BLaER1 (cell line): ENCODE measurements around the gene RAPGEF4.
"Not testable (repeated sequence)": the region's sequence is repeated elsewhere in the genome, so short reads cannot be mapped to it uniquely, and the experiment has no call there.

Experiments
- H3K27ac ChIP-seq: shearing (Covaris generic); formaldehyde crosslinking; 2 replicates; pipeline ENCODE4 v1.8.1; 2022
- H3K27me3 ChIP-seq: shearing (Covaris generic); formaldehyde crosslinking; 2 replicates; pipeline ENCODE4 v1.8.1; 2022
- H3K36me3 ChIP-seq: shearing (Covaris generic); formaldehyde crosslinking; 2 replicates; pipeline ENCODE4 v1.8.1; 2022
- H3K4me1 ChIP-seq: shearing (Covaris generic); formaldehyde crosslinking; 2 replicates; pipeline ENCODE4 v1.8.1; 2022
- H3K4me2 ChIP-seq: shearing (Covaris generic); formaldehyde crosslinking; 2 replicates; pipeline ENCODE4 v1.8.1; 2022
- H3K4me3 ChIP-seq: shearing (Covaris generic); formaldehyde crosslinking; 2 replicates; pipeline ENCODE4 v1.8.1; 2022
- H3K9ac ChIP-seq: shearing (Covaris generic); formaldehyde crosslinking; 2 replicates; pipeline ENCODE4 v1.8.1; 2022
- H3K9me3 ChIP-seq: shearing (Covaris generic); formaldehyde crosslinking; 2 replicates; pipeline ENCODE4 v1.8.1; 2022
- H4K20me1 ChIP-seq: shearing (Covaris generic); formaldehyde crosslinking; 2 replicates; pipeline ENCODE4 v1.8.1; 2022
- Cebpa-rat ChIP-seq: shearing (Covaris generic); IDR thresholded peaks from 2 replicates; pipeline ENCODE4 v1.8.1; 2022

RAPGEF4 gene

GRCh38 chr2:172790404-172790803 lies 54.8 kb downstream of the RAPGEF4 start:
- Histone ChIP-seq H3K27ac (peak overlapping the region; percentile 62; the same call in 1 of the 2 replicates), H3K27me3 (no peaks in the 10 kb centered on the region), H3K9ac (no peak overlapping the region), H3K4me1 (peaks cover 28% of the 10 kb centered on the region), H3K4me2 (peak overlapping the region; percentile 70), H3K4me3 (no peak overlapping the region), H4K20me1 (no peaks in the 10 kb centered on the region), H3K9me3 (peaks cover 11% of the 10 kb centered on the region), H3K36me3 (no peaks in the 10 kb centered on the region)
- TF ChIP-seq Cebpa-rat, result no peak

DNA sequence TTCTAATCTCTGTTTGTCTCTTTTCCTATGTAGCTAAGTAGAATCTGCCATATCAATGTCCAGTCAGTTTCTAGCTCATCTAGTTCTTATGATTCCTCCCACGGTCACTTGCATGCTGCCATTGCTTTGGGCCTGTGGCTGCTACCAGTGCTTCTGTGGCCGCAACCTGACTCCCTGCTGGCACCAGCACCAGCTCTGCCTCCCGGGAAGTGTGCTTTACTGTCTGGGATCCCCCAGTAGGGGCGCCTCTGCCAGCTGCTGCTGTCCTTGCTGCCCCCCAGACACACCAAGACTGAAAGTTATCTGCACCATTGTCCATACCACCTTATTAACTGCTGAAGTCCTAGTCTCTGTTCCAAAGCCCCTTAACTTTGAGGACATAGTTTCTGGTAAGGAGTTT lies 56.3 kb downstream of the RAPGEF4 start:
- H3K4me2 ChIP-seq, result no peak overlapping the region
- H4K20me1 ChIP-seq, result no peaks in the 10 kb centered on the region
- no peak overlapping the region for H3K9ac ChIP-seq
- no peak for TF ChIP-seq Cebpa-rat
- no peaks in the 10 kb centered on the region for H3K27me3 ChIP-seq
- peaks cover 11% of the 10 kb centered on the region for H3K9me3 ChIP-seq
- H3K4me1 ChIP-seq, result peaks cover 28% of the 10 kb centered on the region
- H3K27ac ChIP-seq, result peak overlapping the region; percentile 40; the same call in 1 of the 2 replicates
- no peak overlapping the region for H3K4me3 ChIP-seq
- no peaks in the 10 kb centered on the region for H3K36me3 ChIP-seq

GRCh38 chr2:172792711-172793110 lies 57.1 kb downstream of the RAPGEF4 start:
- no peak for TF ChIP-seq Cebpa-rat

GRCh38 chr2:172803308-172803707 lies 67.7 kb downstream of the RAPGEF4 start:
- peaks cover 27% of the 10 kb centered on the region for H3K9me3 ChIP-seq
- H4K20me1 ChIP-seq, H3K4me3 ChIP-seq, H3K27me3 ChIP-seq, H3K27ac ChIP-seq, H3K9ac ChIP-seq, H3K4me1 ChIP-seq, H3K4me2 ChIP-seq, H3K36me3 ChIP-seq: not testable (repeated sequence)

More at GRCh38 chr2:172792711-172793110, 57.1 kb downstream of the RAPGEF4 start:
- Histone ChIP-seq H3K9ac (no peak overlapping the region), H3K27me3 (no peaks in the 10 kb centered on the region), H3K36me3 (no peaks in the 10 kb centered on the region), H3K27ac (no peak overlapping the region), H4K20me1 (no peaks in the 10 kb centered on the region), H3K9me3 (peaks cover 11% of the 10 kb centered on the region), H3K4me1 (peaks cover 28% of the 10 kb centered on the region), H3K4me2 (no peak overlapping the region), H3K4me3 (no peak overlapping the region)

GRCh38 chr2:172804423-172804822 lies 68.8 kb downstream of the RAPGEF4 start:
- H3K27me3 ChIP-seq, result no peaks in the 10 kb centered on the region
- no peaks in the 10 kb centered on the region for H4K20me1 ChIP-seq
- H3K36me3 ChIP-seq, result peaks cover 6% of the 10 kb centered on the region
- no peak overlapping the region for H3K9ac ChIP-seq
- TF ChIP-seq Cebpa-rat, result no peak
- no peak overlapping the region for H3K4me3 ChIP-seq
- H3K27ac ChIP-seq, result no peak overlapping the region
- no peak overlapping the region for H3K4me2 ChIP-seq
- peaks cover 27% of the 10 kb centered on the region for H3K9me3 ChIP-seq
- no peaks in the 10 kb centered on the region for H3K4me1 ChIP-seq

DNA sequence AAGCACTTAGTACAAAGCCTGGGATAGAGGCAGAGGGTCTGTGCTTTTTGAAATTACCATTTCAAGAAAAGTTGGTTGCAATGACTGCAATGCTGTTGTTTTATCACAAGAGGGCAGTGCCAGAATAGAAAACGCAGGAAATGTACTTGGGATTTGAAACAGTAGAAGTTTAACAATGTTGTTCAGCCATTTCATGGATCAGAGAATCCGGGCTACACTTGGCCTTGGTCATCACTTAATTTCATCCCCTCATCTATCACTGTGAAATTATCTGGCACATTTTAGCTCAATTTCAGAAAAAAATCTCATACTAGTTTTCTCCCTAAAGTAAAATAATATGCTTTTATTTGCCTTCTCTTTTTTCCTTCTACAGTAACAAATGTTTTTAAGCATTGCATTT lies 70.8 kb downstream of the RAPGEF4 start:
- Histone ChIP-seq H3K9ac (no peak overlapping the region), H3K4me1 (peaks cover 13% of the 10 kb centered on the region), H3K27ac (no peak overlapping the region), H3K27me3 (no peaks in the 10 kb centered on the region), H3K4me2 (no peak overlapping the region), H3K9me3 (peaks cover 24% of the 10 kb centered on the region), H3K36me3 (peaks cover 6% of the 10 kb centered on the region), H4K20me1 (no peaks in the 10 kb centered on the region), H3K4me3 (no peak overlapping the region)
- TF ChIP-seq Cebpa-rat, result no peak

DNA sequence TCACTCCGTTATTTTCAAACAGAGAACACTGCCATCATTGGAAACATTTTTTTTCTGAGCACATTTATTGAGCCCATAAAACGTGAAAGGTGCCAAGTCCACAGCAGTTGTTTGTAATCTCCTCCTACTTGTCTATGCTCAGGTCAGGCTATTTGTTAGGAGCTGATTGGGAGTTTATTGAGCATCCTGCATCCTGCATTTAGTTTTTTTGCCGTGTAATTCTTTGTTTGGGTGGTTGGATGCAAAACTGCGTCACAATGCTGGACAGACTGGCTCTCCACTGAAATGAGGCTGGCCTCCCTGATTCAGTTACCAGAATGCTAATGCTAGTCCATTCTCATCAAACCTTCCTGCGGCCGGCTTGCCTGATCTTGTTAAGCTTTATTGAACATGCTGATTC lies 71.4 kb downstream of the RAPGEF4 start:
- H3K36me3 ChIP-seq, result peaks cover 6% of the 10 kb centered on the region
- no peaks in the 10 kb centered on the region for H3K27me3 ChIP-seq
- no peak for TF ChIP-seq Cebpa-rat
- peaks cover 15% of the 10 kb centered on the region for H3K4me1 ChIP-seq
- H3K4me3 ChIP-seq, result no peak overlapping the region
- H3K9ac ChIP-seq, result no peak overlapping the region
- no peaks in the 10 kb centered on the region for H4K20me1 ChIP-seq
- H3K9me3 ChIP-seq, result peaks cover 19% of the 10 kb centered on the region
- no peak overlapping the region for H3K4me2 ChIP-seq
- no peak overlapping the region for H3K27ac ChIP-seq

GRCh38 chr2:172808156-172808555 lies 72.5 kb downstream of the RAPGEF4 start:
- Histone ChIP-seq H4K20me1 (no peaks in the 10 kb centered on the region), H3K4me3 (no peak overlapping the region), H3K9ac (no peak overlapping the region), H3K9me3 (peaks cover 7% of the 10 kb centered on the region), H3K27ac (no peak overlapping the region), H3K4me2 (no peak overlapping the region), H3K4me1 (peaks cover 15% of the 10 kb centered on the region), H3K36me3 (0 out of 2 replicates have a peak, but pooled peaks cover under 1% of the 10 kb centered on the region), H3K27me3 (no peaks in the 10 kb centered on the region)
- no peak for TF ChIP-seq Cebpa-rat

DNA sequence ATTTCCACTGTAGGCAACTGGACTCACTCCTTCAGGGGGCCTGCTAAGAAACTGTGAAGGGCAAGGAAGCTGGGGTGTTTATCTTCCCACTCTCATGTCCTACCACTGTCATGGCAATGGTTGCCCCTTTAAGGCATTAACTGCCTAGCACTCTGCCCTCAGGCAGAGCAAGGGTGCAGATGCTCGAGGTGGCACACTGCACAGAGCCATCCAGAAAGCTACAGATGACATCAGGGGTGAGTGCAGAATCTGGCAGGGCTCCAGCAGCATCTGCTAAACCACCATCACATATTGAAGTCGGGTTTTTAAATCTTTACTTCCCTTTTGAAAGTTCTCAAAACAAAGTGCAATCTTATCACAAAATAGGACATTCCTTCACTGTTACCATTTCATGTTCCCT lies 75.4 kb downstream of the RAPGEF4 start:
- Histone ChIP-seq H3K9me3 (no peaks in the 10 kb centered on the region), H3K36me3 (no peaks in the 10 kb centered on the region), H3K4me2 (peak overlapping the region; percentile 18), H3K4me1 (peaks cover 15% of the 10 kb centered on the region), H4K20me1 (no peaks in the 10 kb centered on the region), H3K9ac (no peak overlapping the region), H3K4me3 (no peak overlapping the region), H3K27me3 (no peaks in the 10 kb centered on the region), H3K27ac (no peak overlapping the region)
- TF ChIP-seq Cebpa-rat, result no peak

- H3K9me3 ChIP-seq, result no peaks in the 10 kb centered on the region
- H3K27ac ChIP-seq, result no peak overlapping the region
- peaks cover 15% of the 10 kb centered on the region for H3K4me1 ChIP-seq
- H3K27me3 ChIP-seq, result no peaks in the 10 kb centered on the region
- H3K36me3 ChIP-seq, result no peaks in the 10 kb centered on the region
- no peak overlapping the region for H3K4me2 ChIP-seq
- H4K20me1 ChIP-seq, result no peaks in the 10 kb centered on the region
- TF ChIP-seq Cebpa-rat, result no peak
- no peak overlapping the region for H3K4me3 ChIP-seq
- H3K9ac ChIP-seq, result no peak overlapping the region
Observed at GRCh38 chr2:172812158-172812744, 76.6 kb downstream of the RAPGEF4 start.
